Body of pancreas (tissue), 4 donors: Measurements from ENCODE around the gene FKBP2.

Source experiments
- POLR2A ChIP-seq, 3 donors: fragments of 450-650 bp; IDR thresholded peaks; one replicate each; pipeline ENCODE4 v1.6.1; 2016; ENCODE audit warnings: antibody characterized with exemption in 3 of 3, mild to moderate bottlenecking in 2 of 3
- TF ChIP-seq, protein P1 (sequence below), 7 experiments: fragments of 450-650 bp in 4 of 7; fragments of 200-600 bp in 3 of 7; sonication (generic) in 3 of 7; IDR thresholded peaks; one replicate each; pipeline ENCODE4 v1.5.1; 2016 to 2019; ENCODE audit warnings: antibody characterized with exemption in 7 of 7

DNA sequence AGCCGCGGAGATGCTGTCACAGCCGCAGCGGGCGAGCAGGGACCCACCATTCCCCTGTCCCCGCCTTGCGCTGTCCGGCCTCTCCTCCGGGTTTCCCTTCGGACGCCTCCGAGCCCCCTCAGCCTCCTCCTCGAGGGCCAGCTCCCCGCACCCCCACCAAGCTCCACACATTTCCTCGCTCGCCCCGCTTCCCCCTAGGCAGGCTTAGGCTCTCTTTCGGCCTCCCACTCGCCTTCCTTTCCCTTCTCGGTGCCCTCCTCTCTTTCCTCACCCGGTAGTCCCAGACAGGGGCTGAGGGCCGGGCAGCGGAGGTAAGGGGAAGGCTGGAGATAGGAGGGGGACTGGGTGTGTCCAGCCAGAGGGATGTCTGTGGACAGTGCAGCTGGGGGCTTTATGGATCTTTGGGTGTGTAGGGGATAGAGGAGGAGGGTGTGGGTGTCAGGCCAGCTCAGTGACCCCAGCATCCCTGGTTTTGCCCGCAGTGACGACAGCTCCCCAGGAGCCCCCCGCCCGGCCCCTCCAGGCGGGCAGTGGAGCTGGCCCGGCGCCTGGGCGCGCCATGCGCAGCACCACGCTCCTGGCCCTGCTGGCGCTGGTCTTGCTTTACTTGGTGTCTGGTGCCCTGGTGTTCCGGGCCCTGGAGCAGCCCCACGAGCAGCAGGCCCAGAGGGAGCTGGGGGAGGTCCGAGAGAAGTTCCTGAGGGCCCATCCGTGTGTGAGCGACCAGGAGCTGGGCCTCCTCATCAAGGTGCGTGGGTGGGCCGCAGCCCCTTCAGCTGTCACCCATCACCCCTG, 51.8 kb downstream of the FKBP2 start:
- TF ChIP-seq, protein P1, sequence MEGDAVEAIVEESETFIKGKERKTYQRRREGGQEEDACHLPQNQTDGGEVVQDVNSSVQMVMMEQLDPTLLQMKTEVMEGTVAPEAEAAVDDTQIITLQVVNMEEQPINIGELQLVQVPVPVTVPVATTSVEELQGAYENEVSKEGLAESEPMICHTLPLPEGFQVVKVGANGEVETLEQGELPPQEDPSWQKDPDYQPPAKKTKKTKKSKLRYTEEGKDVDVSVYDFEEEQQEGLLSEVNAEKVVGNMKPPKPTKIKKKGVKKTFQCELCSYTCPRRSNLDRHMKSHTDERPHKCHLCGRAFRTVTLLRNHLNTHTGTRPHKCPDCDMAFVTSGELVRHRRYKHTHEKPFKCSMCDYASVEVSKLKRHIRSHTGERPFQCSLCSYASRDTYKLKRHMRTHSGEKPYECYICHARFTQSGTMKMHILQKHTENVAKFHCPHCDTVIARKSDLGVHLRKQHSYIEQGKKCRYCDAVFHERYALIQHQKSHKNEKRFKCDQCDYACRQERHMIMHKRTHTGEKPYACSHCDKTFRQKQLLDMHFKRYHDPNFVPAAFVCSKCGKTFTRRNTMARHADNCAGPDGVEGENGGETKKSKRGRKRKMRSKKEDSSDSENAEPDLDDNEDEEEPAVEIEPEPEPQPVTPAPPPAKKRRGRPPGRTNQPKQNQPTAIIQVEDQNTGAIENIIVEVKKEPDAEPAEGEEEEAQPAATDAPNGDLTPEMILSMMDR (IDR thresholded peaks at IDR 0.05), result no peak
- TF ChIP-seq POLR2A (IDR thresholded peaks at IDR 0.05), result no peak
